DND-41 (cell line): ENCODE measurements around the gene PACRG.

Experiments used
- ATAC-seq: fragments of 200-7000 bp; cut with Tn5 transposase; 3 replicates; pipeline ENCODE4 v1.9.1; 2021; ENCODE audit warnings: low read depth; ENCODE audit not compliant: insufficient read depth
- DNase-seq: peaks from one replicate; pipeline ENCODE4 v3.0.0-alpha.2; 2020
- H2AFZ ChIP-seq: 2 replicates; pipeline ENCODE4 v1.6.0; 2012; ENCODE audit warnings: low read depth, low read length
- H3K27ac ChIP-seq: 2 replicates; pipeline ENCODE4 v1.5.1; 2012; ENCODE audit warnings: low read length, inconsistent platforms
- H3K27me3 ChIP-seq: fragments of 200-600 bp; sonication (generic); 2 replicates; pipeline ENCODE4 v1.6.0; 2012; ENCODE audit warnings: low read length, mild to moderate bottlenecking, inconsistent platforms; ENCODE audit not compliant: insufficient read depth, poor library complexity
- H3K36me3 ChIP-seq: 2 replicates; pipeline ENCODE4 v1.5.1; 2012; ENCODE audit warnings: low read length, inconsistent platforms; ENCODE audit not compliant: insufficient read depth
- H3K4me1 ChIP-seq: 2 replicates; pipeline ENCODE4 v1.5.1; 2012; ENCODE audit warnings: mild to moderate bottlenecking, low read length; ENCODE audit not compliant: insufficient read depth
- H3K4me2 ChIP-seq: 2 replicates; pipeline ENCODE4 v1.6.0; 2012; ENCODE audit warnings: mild to moderate bottlenecking, moderate library complexity, low read length, inconsistent platforms; ENCODE audit not compliant: insufficient read depth
- H3K4me3 ChIP-seq, 2 experiments: fragments of 200-600 bp in 1 of 2; shearing (Covaris generic) in 1 of 2; 2 replicates each; pipeline ENCODE4 v1.5.1; 2012 to 2016; ENCODE audit warnings: inconsistent platforms in 2 of 2, low read length in 2 of 2, mild to moderate bottlenecking in 2 of 2, low read depth in 1 of 2, moderate library complexity in 1 of 2
- H3K79me2 ChIP-seq: 2 replicates; pipeline ENCODE4 v1.6.0; 2012; ENCODE audit warnings: low read length, inconsistent platforms; ENCODE audit not compliant: insufficient read depth
- H3K9ac ChIP-seq: 2 replicates; pipeline ENCODE4 v1.6.0; 2012; ENCODE audit warnings: low read depth, mild to moderate bottlenecking, inconsistent platforms, low read length, moderate library complexity
- H3K9me3 ChIP-seq: 2 replicates; pipeline ENCODE4 v1.5.1; 2012; ENCODE audit warnings: low read length, moderate library complexity, mild to moderate bottlenecking, inconsistent platforms; ENCODE audit not compliant: insufficient read depth, severe bottlenecking
- H4K20me1 ChIP-seq: 2 replicates; pipeline ENCODE4 v1.6.0; 2012; ENCODE audit warnings: low read length; ENCODE audit not compliant: insufficient read depth
- EZH2 ChIP-seq: IDR thresholded peaks from 3 replicates; pipeline ENCODE4 v1.6.1; 2012; ENCODE audit warnings: borderline replicate concordance, low read depth, mild to moderate bottlenecking, moderate library complexity, low read length, inconsistent platforms; ENCODE audit not compliant: severe bottlenecking
- TF ChIP-seq, protein P1 (sequence below): IDR thresholded peaks from 2 replicates; pipeline ENCODE4 v1.5.1; 2012; ENCODE audit warnings: borderline replicate concordance, low read length, moderate library complexity, mild to moderate bottlenecking; ENCODE audit not compliant: poor library complexity, severe bottlenecking; ENCODE audit errors: extremely low read depth

PACRG gene

DNA sequence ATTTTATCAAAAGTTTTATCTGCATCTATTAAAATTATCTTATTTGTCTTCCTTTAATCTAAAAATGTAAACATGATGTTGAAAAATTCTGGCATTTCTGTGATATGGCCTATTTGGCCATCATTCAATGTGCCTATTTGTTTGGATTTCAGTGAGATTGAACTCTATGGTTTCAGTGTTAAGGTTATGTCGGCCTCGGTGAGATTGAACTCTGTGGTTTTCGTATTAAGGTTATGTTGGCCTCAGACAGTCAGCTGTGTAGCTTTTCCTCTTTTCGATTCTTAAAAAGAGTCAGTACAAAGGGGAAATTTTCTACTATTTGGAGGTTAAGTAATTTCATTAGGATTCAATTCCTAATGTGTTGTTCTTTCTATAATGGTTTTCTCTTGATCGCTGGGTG is 320.6 kb downstream of the PACRG start:
- Histone ChIP-seq H3K27me3 (no peaks in the 10 kb centered on the region), H3K27ac (no peak overlapping the region), H3K9me3 (no peaks in the 10 kb centered on the region), H4K20me1 (no peaks in the 10 kb centered on the region), H3K9ac (no peak overlapping the region), H2AFZ (no peak overlapping the region), H3K79me2 (no peaks in the 10 kb centered on the region), H3K36me3 (no peaks in the 10 kb centered on the region), H3K4me2 (no peak overlapping the region), H3K4me3 (no peak overlapping the region), H3K4me1 (no peaks in the 10 kb centered on the region)
- no peak for DNase-seq
- TF ChIP-seq EZH2 = no peak
- TF ChIP-seq, protein P1, sequence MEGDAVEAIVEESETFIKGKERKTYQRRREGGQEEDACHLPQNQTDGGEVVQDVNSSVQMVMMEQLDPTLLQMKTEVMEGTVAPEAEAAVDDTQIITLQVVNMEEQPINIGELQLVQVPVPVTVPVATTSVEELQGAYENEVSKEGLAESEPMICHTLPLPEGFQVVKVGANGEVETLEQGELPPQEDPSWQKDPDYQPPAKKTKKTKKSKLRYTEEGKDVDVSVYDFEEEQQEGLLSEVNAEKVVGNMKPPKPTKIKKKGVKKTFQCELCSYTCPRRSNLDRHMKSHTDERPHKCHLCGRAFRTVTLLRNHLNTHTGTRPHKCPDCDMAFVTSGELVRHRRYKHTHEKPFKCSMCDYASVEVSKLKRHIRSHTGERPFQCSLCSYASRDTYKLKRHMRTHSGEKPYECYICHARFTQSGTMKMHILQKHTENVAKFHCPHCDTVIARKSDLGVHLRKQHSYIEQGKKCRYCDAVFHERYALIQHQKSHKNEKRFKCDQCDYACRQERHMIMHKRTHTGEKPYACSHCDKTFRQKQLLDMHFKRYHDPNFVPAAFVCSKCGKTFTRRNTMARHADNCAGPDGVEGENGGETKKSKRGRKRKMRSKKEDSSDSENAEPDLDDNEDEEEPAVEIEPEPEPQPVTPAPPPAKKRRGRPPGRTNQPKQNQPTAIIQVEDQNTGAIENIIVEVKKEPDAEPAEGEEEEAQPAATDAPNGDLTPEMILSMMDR = no peak
- no peak for ATAC-seq

DNA sequence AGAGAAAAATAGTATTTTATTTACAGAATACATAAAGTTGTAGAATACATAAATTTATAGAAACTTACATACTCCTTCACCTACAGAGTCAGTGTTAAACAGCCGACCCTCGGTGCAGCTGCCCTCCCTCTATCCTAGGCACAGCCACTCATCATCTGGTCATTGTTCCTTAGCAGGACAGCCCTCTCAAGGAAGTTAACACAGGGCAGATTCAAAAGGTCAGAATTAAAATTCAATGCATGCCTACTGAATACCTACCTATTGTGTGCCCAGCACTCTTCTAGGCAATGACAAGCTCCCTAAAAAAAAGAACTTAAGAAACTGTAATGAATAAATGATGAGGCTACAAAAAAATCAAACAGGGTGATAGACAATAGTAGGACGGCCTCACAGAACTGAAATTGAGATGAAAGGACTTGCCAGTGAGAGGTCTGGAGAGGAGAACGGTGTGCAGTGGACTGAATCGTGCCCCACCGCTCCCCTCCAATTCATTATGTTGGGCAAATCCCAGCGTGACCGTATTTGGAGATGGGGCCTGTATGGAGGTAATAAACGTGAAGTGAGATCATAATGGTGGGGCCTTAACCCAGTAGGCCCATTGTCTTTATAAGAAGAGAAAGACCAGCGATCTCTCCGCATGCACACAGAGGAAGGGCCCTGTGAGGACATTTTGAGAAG is 326.0 kb downstream of the PACRG start:
- H3K36me3 ChIP-seq = no peaks in the 10 kb centered on the region
- TF ChIP-seq EZH2 = no peak
- TF ChIP-seq, protein P1 = no peak
- no peak overlapping the region for H3K4me2 ChIP-seq
- H2AFZ ChIP-seq = no peak overlapping the region
- H4K20me1 ChIP-seq = no peaks in the 10 kb centered on the region
- DNase-seq (no peak), ATAC-seq (no peak)
- no peak overlapping the region for H3K27ac ChIP-seq
- H3K9me3 ChIP-seq = peaks cover 3% of the 10 kb centered on the region
- H3K27me3 ChIP-seq = no peaks in the 10 kb centered on the region
- H3K4me3 ChIP-seq = no peak overlapping the region
- H3K4me1 ChIP-seq = no peaks in the 10 kb centered on the region
- H3K9ac ChIP-seq = no peak overlapping the region
- H3K79me2 ChIP-seq = no peaks in the 10 kb centered on the region

DNA sequence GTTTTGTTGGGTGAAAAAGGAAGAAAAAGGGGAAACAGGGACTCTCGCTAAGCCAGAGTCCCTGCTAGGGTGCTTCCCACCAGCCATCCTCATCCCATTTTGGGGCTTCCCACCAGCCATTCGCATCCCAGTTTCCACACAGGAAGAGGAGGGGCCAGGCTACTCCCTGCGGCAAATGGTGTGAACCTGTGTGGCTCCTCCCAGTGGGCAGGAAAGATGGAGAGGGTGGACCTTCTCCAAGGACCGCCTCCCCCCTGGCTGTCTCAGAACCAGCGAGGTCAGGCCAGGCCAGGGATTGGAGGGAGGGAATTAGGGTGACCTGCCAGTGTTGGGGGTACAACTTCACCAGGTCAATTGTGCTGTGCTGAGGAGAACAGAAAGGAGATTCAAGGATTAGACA is 326.9 kb downstream of the PACRG start:
- H3K27ac ChIP-seq = no peak overlapping the region
- no peaks in the 10 kb centered on the region for H4K20me1 ChIP-seq
- DNase-seq (no peak), ATAC-seq (no peak)
- peaks cover 3% of the 10 kb centered on the region for H3K9me3 ChIP-seq
- TF ChIP-seq EZH2 = no peak
- TF ChIP-seq, protein P1 = no peak
- H3K4me3 ChIP-seq = no peak overlapping the region
- no peak overlapping the region for H2AFZ ChIP-seq
- H3K9ac ChIP-seq = no peak overlapping the region
- H3K36me3 ChIP-seq = no peaks in the 10 kb centered on the region
- H3K79me2 ChIP-seq = no peaks in the 10 kb centered on the region
- H3K4me1 ChIP-seq = no peaks in the 10 kb centered on the region
- no peak overlapping the region for H3K4me2 ChIP-seq
- no peaks in the 10 kb centered on the region for H3K27me3 ChIP-seq

DNA sequence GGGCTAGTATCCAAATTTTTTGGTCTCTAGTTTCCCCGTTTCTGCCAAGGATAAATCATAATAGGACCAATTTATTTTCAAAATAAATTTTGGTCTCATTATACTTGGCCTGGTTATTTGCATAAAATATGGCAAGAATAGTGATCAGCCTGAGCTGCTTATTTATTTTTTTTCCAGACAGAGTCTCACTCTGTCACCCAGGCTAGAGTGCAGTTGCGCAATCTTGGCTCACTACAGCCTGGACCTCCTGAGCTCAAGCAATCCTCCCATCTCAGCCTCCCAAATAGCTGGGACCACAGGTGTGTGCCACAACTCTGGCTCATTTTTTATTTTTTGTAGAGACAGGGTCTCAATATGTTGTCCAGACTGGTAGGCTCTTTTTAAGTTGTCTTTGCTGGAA is 329.5 kb downstream of the PACRG start:
- no peaks in the 10 kb centered on the region for H3K4me1 ChIP-seq
- ATAC-seq = no peak
- H3K4me3 ChIP-seq = no peak overlapping the region
- TF ChIP-seq, protein P1 = no peak
- no peak for TF ChIP-seq EZH2
- H4K20me1 ChIP-seq = no peaks in the 10 kb centered on the region
- no peak overlapping the region for H3K4me2 ChIP-seq
- H3K9me3 ChIP-seq = peaks cover 3% of the 10 kb centered on the region
- no peak overlapping the region for H2AFZ ChIP-seq
- H3K79me2 ChIP-seq = no peaks in the 10 kb centered on the region
- H3K36me3 ChIP-seq = no peaks in the 10 kb centered on the region
- no peaks in the 10 kb centered on the region for H3K27me3 ChIP-seq
- H3K9ac ChIP-seq = no peak overlapping the region
- no peak for DNase-seq
- no peak overlapping the region for H3K27ac ChIP-seq
